ENCODE measurements around the gene HEY2. TPM values are rescaled to one million over a fixed set of nuclear protein-coding genes. Genes with fewer than 3 reads are reported as not detected.
"Not testable (repeated sequence)": the region's sequence is repeated elsewhere in the genome, so short reads cannot be mapped to it uniquely, and the experiment has no call there.

HEY2 gene
- not detected for total RNA-seq

- no peaks in the 10 kb centered on the region for H3K36me3 Mint-ChIP-seq (ENCODE audit: low read depth)
These were observed at the start of gene HEY2 for GRCh38 chr6:125749173-125749864. HEY2 (plus strand) TSS chr6:125749632; CDS start chr6:125749777, 145 bp downstream.

GRCh38 chr6:125700581-125701353 lies 48.7 kb upstream of the HEY2 start:
- Mint-ChIP-seq H3K9me3 (no peaks in the 10 kb centered on the region), H3K4me1 (no peaks in the 10 kb centered on the region), H3K27me3 (peaks cover 17% of the 10 kb centered on the region), H3K36me3 (ENCODE audit: low read depth) (no peaks in the 10 kb centered on the region), H3K27ac (no peak overlapping the region), H3K4me3 (no peak overlapping the region)
- ChIA-PET POLR2A (no interaction called here), CTCF (no interaction called here)
- no peak for DNase-seq

More at GRCh38 chr6:125749173-125749864, at the start of gene HEY2:
- POLR2A ChIA-PET = no interaction called here
- no peaks in the 10 kb centered on the region for H3K9me3 Mint-ChIP-seq
- peak within 1 kb of the TSS; percentile 77 for H3K4me3 Mint-ChIP-seq
- no peak within 1 kb of the TSS for H3K27ac Mint-ChIP-seq
- peak; percentile 79 for DNase-seq
- H3K27me3 Mint-ChIP-seq = peaks cover 77% of the 10 kb centered on the region
- H3K4me1 Mint-ChIP-seq = peaks cover 30% of the 10 kb centered on the region
- CTCF ChIA-PET = interaction anchor here (0.6 to 2.0 kb wide), 2 partner anchors 25 to 207 kb away, joined by 5 read pairs; partner anchors contain the start of gene HINT3

- Mint-ChIP-seq H3K27ac (no peak overlapping the region), H3K9me3 (no peaks in the 10 kb centered on the region), H3K36me3 (ENCODE audit: low read depth) (no peaks in the 10 kb centered on the region), H3K27me3 (peaks cover 15% of the 10 kb centered on the region), H3K4me1 (no peaks in the 10 kb centered on the region), H3K4me3 (no peak overlapping the region)
- DNase-seq = no peak
- POLR2A ChIA-PET = no interaction called here
- CTCF ChIA-PET = no interaction called here
These were observed 48.1 kb upstream of the HEY2 start for GRCh38 chr6:125701354-125701668.

GRCh38 chr6:125703882-125704281 lies 45.5 kb upstream of the HEY2 start:
- CTCF ChIA-PET = not testable (repeated sequence)

GRCh38 chr6:125707615-125708243 lies 41.7 kb upstream of the HEY2 start:
- Mint-ChIP-seq H3K4me1 (no peaks in the 10 kb centered on the region), H3K27me3 (no peaks in the 10 kb centered on the region), H3K36me3 (ENCODE audit: low read depth) (peaks cover 2% of the 10 kb centered on the region), H3K9me3 (peaks cover 2% of the 10 kb centered on the region), H3K4me3 (no peak overlapping the region), H3K27ac (no peak overlapping the region)
- ChIA-PET CTCF (no interaction called here), POLR2A (no interaction called here)
- DNase-seq = no peak

More at GRCh38 chr6:125703882-125704281, 45.5 kb upstream of the HEY2 start:
- POLR2A ChIA-PET; H3K9me3 Mint-ChIP-seq; H3K4me3 Mint-ChIP-seq; H3K36me3 Mint-ChIP-seq (ENCODE audit: low read depth); H3K4me1 Mint-ChIP-seq; DNase-seq; H3K27me3 Mint-ChIP-seq: not testable (repeated sequence)
- H3K27ac Mint-ChIP-seq = peak overlapping the region; percentile 38

- peaks cover 2% of the 10 kb centered on the region for H3K9me3 Mint-ChIP-seq
- POLR2A ChIA-PET = no interaction called here
These were observed 38.3 kb upstream of the HEY2 start for GRCh38 chr6:125711013-125711675.

GRCh38 chr6:125714441-125715090 lies 34.9 kb upstream of the HEY2 start:
- POLR2A ChIA-PET = no interaction called here
- Mint-ChIP-seq H3K9me3 (peaks cover 2% of the 10 kb centered on the region), H3K27ac (no peak overlapping the region), H3K4me1 (peaks cover 15% of the 10 kb centered on the region), H3K36me3 (ENCODE audit: low read depth) (peaks cover 2% of the 10 kb centered on the region), H3K4me3 (no peak overlapping the region), H3K27me3 (no peaks in the 10 kb centered on the region)
- no peak for DNase-seq
- CTCF ChIA-PET = interaction anchor here (0.6 kb wide), 1 partner anchor 98 kb away, joined by 4 read pairs; no protein-coding TSS in a partner anchor

More at GRCh38 chr6:125711013-125711675, 38.3 kb upstream of the HEY2 start:
- no peak for DNase-seq
- H3K4me1 Mint-ChIP-seq = peaks cover 15% of the 10 kb centered on the region
- CTCF ChIA-PET = no interaction called here
- H3K27ac Mint-ChIP-seq = no peak overlapping the region
- H3K27me3 Mint-ChIP-seq = no peaks in the 10 kb centered on the region
- H3K36me3 Mint-ChIP-seq (ENCODE audit: low read depth) = peaks cover 2% of the 10 kb centered on the region
- no peak overlapping the region for H3K4me3 Mint-ChIP-seq

GRCh38 chr6:125717120-125717731 lies 32.2 kb upstream of the HEY2 start:
- no peak overlapping the region for H3K27ac Mint-ChIP-seq
- H3K36me3 Mint-ChIP-seq (ENCODE audit: low read depth) = no peaks in the 10 kb centered on the region
- H3K9me3 Mint-ChIP-seq = no peaks in the 10 kb centered on the region
- peaks cover 4% of the 10 kb centered on the region for H3K27me3 Mint-ChIP-seq
- POLR2A ChIA-PET = no interaction called here
- no peak overlapping the region for H3K4me3 Mint-ChIP-seq
- CTCF ChIA-PET = no interaction called here
- peaks cover 15% of the 10 kb centered on the region for H3K4me1 Mint-ChIP-seq
- DNase-seq = no peak

GRCh38 chr6:125718109-125718508 lies 31.3 kb upstream of the HEY2 start:
- Mint-ChIP-seq H3K9me3 (no peaks in the 10 kb centered on the region), H3K4me3 (no peak overlapping the region), H3K27ac (no peak overlapping the region), H3K4me1 (peaks cover 15% of the 10 kb centered on the region), H3K36me3 (ENCODE audit: low read depth) (no peaks in the 10 kb centered on the region), H3K27me3 (peaks cover 10% of the 10 kb centered on the region)
- CTCF ChIA-PET = no interaction called here
- no peak for DNase-seq
- POLR2A ChIA-PET = no interaction called here

- POLR2A ChIA-PET = no interaction called here
- Mint-ChIP-seq H3K4me3 (no peak overlapping the region), H3K27me3 (peaks cover 23% of the 10 kb centered on the region), H3K27ac (no peak overlapping the region), H3K9me3 (no peaks in the 10 kb centered on the region), H3K36me3 (ENCODE audit: low read depth) (no peaks in the 10 kb centered on the region), H3K4me1 (no peaks in the 10 kb centered on the region)
- CTCF ChIA-PET = no interaction called here
- DNase-seq = no peak
These were observed 26.5 kb upstream of the HEY2 start for GRCh38 chr6:125722886-125723285.

GRCh38 chr6:125727216-125727615 lies 22.2 kb upstream of the HEY2 start:
- H3K27me3 Mint-ChIP-seq = peaks cover 28% of the 10 kb centered on the region
- no peaks in the 10 kb centered on the region for H3K4me1 Mint-ChIP-seq
- CTCF ChIA-PET = no interaction called here
- H3K36me3 Mint-ChIP-seq (ENCODE audit: low read depth) = no peaks in the 10 kb centered on the region
- H3K9me3 Mint-ChIP-seq = no peaks in the 10 kb centered on the region
- POLR2A ChIA-PET = no interaction called here
- no peak for DNase-seq
- H3K27ac Mint-ChIP-seq = no peak overlapping the region
- H3K4me3 Mint-ChIP-seq = no peak overlapping the region

- Mint-ChIP-seq H3K4me1 (no peaks in the 10 kb centered on the region), H3K9me3 (no peaks in the 10 kb centered on the region), H3K4me3 (no peak overlapping the region), H3K36me3 (ENCODE audit: low read depth) (no peaks in the 10 kb centered on the region), H3K27ac (no peak overlapping the region), H3K27me3 (peaks cover 31% of the 10 kb centered on the region)
- CTCF ChIA-PET = no interaction called here
- DNase-seq = no peak
- POLR2A ChIA-PET = no interaction called here
These were observed 20.7 kb upstream of the HEY2 start for GRCh38 chr6:125728739-125729138.
